Stomach (tissue), 4 donors: Measurements from ENCODE around the gene ROBO1.

Experiments used
- EP300 ChIP-seq: sonication (generic); formaldehyde crosslinking; IDR thresholded peaks from one replicate; pipeline ENCODE4 v1.6.1; 2017; ENCODE audit warnings: antibody characterized with exemption
- TF ChIP-seq, protein P1 (sequence below), 7 experiments: fragments of 450-650 bp in 4 of 7; fragments of 200-600 bp in 3 of 7; sonication (generic) in 3 of 7; IDR thresholded peaks; one replicate each; pipeline ENCODE4 v1.5.1; 2016 to 2019; ENCODE audit warnings: antibody characterized with exemption in 7 of 7, control low read depth in 2 of 7, mild to moderate bottlenecking in 1 of 7

GRCh38 chr3:79016587-79017376 is 751.0 kb downstream of the ROBO1 start:
- TF ChIP-seq, protein P1, sequence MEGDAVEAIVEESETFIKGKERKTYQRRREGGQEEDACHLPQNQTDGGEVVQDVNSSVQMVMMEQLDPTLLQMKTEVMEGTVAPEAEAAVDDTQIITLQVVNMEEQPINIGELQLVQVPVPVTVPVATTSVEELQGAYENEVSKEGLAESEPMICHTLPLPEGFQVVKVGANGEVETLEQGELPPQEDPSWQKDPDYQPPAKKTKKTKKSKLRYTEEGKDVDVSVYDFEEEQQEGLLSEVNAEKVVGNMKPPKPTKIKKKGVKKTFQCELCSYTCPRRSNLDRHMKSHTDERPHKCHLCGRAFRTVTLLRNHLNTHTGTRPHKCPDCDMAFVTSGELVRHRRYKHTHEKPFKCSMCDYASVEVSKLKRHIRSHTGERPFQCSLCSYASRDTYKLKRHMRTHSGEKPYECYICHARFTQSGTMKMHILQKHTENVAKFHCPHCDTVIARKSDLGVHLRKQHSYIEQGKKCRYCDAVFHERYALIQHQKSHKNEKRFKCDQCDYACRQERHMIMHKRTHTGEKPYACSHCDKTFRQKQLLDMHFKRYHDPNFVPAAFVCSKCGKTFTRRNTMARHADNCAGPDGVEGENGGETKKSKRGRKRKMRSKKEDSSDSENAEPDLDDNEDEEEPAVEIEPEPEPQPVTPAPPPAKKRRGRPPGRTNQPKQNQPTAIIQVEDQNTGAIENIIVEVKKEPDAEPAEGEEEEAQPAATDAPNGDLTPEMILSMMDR (IDR thresholded peaks at IDR 0.05), result no peak
- no peak for TF ChIP-seq EP300
